Measurements from ENCODE around the gene BCKDK.

Gene BCKDK

DNA sequence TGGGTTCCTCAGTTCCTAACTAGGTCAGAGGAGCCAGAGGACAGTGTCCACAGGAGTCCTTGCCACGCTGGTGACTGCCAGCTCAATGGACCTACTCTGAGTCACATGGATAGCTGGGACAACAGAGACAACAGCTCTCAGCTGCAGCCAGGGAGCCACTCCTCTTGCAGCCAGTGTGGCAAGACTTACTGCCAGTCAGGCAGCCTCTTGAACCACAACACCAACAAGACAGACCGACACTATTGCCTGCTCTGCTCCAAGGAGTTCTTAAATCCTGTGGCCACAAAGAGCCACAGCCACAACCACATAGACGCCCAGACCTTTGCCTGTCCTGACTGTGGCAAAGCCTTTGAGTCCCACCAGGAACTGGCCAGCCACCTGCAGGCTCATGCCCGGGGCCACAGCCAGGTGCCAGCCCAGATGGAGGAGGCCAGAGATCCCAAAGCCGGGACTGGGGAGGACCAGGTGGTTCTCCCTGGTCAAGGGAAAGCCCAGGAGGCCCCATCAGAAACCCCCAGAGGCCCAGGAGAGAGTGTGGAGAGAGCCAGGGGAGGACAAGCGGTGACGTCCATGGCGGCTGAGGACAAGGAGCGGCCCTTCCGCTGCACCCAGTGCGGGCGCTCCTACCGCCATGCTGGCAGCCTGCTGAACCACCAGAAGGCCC lies 27.3 kb upstream of the BCKDK start:
- no peak for DNase-seq

DNA sequence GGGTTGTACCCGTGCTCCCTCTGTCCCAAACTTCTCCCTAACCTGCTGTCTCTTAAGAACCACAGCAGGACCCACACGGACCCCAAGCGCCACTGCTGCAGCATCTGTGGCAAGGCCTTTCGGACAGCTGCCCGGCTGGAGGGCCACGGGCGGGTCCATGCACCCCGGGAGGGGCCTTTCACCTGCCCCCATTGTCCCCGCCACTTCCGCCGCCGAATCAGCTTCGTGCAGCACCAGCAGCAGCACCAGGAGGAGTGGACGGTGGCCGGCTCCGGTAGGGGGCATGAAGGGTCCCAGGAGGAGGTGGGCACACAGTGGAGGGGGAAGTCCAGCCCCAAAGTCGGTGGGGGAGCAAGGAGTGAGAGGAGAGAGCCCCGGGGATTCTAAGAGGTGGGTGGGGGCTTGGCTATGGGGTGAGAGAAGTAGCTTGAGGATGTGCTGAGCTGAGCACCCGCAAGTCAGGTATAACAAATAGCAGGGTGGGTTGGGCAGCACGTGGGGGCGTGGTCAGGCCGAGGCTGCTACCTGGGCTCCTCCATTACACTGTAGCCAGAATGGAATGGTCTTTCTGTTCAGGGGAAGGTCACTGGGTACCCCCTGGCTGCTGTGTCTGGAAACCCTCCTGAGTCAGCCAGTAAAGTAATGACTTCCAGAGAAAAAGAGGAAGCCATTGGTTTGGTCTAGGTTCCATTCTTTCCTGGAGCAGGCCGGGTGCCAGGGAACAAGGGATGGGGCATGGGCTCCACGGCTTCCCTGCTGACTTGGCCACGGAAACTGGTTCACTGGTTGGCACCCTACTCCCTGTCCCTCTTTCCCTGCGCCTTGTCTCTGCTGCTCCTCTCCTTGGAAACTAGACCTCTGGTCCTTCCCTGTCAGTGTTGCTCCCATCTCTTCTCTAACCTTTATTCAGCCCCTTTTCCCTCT lies 26.5 kb upstream of the BCKDK start:
- peak; percentile 17 for DNase-seq

- DNase-seq: no peak
These were observed 25.7 kb upstream of the BCKDK start for GRCh38 chr16:31082368-31083045.

DNA sequence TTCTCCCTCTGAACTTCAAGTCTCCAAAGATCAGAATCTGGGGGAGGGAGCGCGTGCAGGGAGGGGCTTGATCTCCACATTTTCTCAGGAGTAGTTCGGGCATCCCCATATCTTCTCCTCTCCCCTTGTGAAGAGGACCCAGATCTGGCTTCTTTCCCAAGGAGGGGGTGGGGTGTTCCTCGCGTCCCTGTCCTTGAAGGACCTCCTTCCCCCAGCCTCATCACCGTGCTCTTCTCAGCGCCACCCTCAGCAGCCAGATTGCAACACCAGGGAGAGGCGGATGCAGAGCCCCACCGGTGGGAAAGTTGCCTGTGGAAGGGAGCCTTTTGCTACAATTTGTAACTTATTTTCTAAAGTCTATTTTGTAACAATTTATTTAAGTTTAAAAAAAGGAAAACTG lies 25.1 kb upstream of the BCKDK start:
- no peak for DNase-seq

DNA sequence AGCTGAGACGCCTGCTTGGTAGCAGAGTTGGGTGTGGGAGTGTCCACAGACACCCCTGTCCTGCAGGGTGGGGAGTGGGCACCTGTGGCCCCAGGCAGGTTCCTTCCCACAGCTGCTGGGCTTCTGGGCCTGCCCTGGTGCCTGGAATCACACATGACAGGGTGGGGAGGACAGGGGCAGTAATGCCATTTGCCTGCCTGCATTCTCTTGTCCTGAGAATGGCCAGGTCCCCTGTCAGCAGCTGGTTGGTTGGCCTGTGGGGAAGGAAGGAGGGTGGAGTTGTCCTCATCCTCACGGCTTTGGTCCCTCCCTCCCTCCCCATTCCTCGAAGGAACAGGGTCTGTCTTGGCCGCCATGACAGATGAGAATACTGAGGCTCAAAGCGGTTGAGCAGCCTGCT lies 24.6 kb upstream of the BCKDK start:
- no peak for DNase-seq

DNA sequence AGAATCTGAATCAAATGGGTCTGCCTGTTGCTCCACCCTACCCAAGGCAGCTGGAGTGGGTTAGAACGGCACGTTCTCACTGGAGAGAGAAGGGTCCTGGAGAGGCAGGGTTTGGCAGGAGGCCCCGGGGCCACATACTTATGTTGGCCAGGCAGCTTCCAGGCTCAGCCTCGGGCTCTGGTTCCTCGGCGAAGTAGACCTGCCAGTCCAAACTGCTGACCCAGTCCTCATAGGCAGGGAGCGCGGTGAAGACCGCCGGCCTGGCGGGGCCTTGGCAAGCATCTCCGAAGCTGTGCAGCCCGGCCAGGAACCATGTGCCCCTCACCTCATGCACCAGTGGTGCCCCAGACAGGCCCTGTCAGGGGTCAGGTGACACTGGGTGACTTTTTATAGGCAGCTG lies 24.2 kb upstream of the BCKDK start:
- no peak for DNase-seq

DNA sequence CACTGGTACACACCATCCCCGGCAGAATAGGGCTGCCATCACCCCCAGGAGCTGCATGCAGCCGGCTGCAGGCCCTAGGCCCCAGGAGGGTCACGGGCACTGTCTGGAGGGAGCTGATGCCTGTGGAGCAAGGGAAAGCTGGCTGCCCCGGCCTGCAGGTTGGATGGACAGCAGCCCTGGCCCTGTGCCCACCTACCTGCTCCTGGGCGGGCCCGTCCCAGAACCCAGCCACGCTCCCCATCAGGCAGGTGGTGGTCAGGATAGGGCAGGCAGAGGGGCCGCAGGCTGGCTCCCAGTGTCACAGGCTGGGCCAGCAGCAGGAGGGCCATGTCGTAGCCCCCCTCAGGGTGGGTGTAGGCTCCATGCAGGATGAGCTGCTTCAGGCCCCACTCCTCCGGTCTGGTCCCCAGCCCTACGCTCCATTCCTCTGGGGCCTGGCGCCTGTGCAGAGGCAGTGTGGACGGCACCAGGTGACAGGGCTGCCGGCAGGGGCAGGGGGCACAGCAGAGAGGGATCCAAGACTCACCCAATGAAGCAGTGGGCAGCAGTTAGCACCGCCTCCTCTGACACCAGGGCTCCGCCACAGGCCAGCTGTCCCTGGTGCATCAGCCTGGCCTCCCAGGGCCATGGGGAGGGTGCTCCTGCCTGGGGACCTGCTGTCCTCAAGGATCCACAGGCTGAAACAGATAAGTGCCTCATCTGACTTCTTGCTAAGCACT lies 23.4 kb upstream of the BCKDK start:
- DNase-seq: no peak

DNA sequence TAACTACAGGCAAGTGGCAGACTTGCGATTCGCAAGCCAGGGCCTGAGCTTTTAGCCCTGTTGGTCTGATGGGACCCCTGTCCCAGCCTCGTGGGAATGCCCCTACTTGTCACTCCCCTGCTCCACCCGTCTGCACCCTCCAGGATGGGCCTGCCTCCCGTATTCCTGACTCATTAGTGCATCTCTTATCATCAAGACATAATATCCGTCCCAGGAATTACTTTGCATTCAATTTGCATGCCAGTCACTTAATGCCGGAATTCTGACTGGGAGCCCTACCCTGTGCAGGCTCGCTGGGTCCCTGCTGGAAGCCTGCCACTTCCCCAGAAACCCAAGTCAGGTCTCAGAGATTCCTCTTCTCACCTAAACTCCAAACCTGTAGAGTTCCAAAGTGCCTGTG lies 22.8 kb upstream of the BCKDK start:
- no peak for DNase-seq

DNA sequence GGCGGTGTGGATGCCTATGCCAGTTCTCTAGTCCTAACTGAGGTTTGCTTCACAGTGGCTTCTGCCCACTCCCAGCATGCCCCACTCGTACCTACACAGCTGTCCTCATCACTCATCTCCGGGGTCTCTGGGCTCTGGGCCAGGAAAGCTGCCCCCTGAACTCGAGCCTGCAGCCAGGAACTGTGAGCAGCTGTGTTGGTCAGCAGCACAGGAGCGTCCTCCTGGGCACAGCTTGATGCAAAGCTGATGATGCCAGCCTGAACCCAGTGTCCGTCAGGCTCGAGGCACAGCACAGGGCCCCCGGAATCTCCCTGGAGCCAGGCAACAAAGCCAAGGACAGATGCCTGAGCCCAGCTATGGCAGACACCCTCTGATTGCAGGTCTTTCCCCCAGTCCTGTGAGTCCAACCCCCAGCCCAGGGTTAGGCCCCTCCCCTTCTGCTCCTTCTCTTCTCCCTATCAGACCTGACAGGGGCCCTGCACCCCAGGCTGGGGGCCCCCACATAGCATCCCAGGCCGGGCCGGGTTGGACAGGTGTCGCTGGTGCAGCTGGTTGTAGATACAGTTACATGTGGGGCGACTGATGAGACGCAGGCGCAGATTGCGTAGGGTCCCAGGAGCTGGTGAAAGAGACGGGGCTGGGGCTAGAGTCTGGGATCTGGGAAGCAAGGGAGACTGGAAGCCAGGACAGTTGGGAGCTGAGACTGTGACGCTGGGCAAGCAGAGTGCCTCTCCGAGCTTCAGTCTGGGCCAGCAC lies 22.1 kb upstream of the BCKDK start:
- DNase-seq: no peak

GRCh38 chr16:31086629-31086906 lies 21.6 kb upstream of the BCKDK start:
- no peak for DNase-seq

- DNase-seq: no peak
These were observed 20.7 kb upstream of the BCKDK start for GRCh38 chr16:31087481-31087880.

GRCh38 chr16:31087971-31088370 lies 20.2 kb upstream of the BCKDK start:
- DNase-seq: no peak

GRCh38 chr16:31088459-31089183 lies 19.6 kb upstream of the BCKDK start, which contains the start of gene PRSS53:
Gene PRSS53, minus strand, starts transcription at chr16:31088943. Its CDS starts 134 bp downstream, at chr16:31088809.
- no peak for DNase-seq

GRCh38 chr16:31089199-31089598 lies 19.0 kb upstream of the BCKDK start:
- DNase-seq: no peak

- no peak for DNase-seq
These were observed 17.6 kb upstream of the BCKDK start for GRCh38 chr16:31090540-31090939.

DNA sequence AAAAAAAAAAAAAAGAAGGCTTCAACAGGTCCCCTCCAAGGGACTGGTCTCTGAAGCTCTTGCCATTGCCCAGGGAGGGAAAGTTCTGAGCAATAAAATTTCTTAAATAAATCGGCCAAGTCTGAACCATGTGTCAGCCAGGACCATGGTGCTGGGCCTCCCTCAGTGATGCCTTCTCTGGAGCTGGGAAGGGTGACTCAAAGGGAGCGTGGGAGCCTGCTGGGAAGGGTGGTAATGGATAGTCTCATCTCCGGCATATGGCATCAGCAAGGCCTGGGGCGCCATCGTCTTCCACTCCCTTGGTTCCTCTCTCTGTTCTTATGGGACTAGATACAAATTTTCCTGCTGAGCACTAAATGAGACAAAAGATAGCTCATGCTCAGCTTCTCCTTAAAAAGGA lies 15.9 kb upstream of the BCKDK start:
- DNase-seq: no peak

DNA sequence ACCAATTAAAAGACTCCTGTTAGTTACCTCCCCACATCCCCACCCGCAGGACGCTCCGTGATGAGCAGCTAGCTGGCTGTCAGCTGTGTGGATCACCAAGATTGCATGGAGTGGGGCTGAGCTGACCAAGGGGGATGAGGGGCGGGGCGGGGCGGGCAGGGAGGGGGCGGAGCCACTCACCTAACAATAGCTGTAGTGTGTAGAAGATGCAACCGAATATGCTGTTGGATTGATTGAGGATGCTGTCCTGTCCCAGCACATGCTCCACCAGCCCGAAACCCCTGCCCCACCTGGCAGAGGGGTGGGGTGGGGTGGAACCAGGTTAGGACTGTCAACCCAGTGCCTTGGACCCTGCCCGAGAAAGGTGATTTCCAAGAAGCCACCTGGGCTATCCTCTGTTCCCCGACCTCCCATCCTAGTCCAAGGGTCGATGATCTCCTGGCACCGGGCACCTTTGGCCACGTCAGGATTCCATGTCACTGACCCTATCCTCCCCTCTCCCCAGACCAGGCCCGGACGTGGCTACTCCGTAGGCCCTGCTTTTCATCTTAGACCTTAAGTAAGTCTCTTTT lies 15.0 kb upstream of the BCKDK start:
- DNase-seq: peak; percentile 13

DNA sequence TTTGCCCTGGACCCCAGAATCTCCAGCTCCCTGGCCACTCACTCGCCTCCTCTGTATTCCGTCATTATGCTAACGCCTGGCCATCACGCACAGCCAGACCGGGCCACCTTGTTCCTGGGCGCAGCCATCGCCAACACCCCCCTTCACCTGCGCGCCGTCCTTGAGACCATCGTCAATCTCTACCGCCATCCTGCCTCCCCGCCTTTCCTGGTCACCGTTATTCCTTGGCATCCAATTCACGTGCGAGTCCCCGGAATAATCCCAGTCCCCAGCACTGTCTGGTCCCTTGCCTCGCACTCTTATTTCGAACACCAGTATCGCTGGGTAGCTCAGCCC lies 14.1 kb upstream of the BCKDK start:
- DNase-seq: no peak

- peak; percentile 99 for DNase-seq
These were observed 13.6 kb upstream of the BCKDK start, which contains the start of gene VKORC1 for GRCh38 chr16:31094424-31095120. Gene VKORC1, minus strand, starts transcription at chr16:31094797. Its CDS starts 68 bp downstream, at chr16:31094729.

DNA sequence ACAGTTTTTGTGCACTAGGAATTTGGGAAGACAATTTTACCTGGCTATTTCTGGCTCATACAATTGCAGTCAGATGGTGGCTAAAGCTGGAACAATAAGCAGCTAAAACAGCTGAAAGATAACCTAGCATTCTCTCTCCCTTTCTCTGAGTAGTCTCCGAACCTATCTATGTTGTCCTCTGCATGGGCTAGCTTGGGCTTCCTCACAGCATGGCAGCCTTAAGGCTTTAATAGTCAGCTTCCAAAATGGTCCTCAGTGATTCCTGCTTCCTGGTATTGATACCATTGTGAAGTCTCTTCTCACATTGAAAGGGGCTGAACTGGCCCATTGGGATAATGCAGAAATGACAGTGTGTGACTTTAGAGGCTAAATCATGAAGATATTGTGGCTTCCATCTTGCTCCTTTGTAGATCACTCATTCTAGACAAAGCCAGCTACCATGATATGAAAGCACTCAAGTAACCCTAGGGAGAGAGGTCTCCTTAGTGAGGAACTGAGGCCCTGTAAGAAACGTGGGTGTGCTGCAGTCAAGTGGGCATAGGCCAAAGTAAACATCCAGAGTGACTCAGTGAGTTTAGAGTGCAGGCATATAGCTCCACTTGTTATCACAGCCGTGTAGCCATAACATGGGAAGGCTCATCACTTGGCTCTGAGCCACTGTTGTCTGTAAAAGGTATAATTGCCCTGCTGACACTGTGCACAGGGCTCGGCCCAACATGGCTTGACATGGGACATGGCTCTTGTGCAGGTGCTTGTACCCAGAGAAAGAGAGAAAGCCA lies 8.1 kb upstream of the BCKDK start:
- DNase-seq: peak; percentile 17

Data from inflammatory macrophage treated with lipopolysaccharide for 4 hours (primary cell).